HG03342 (cell line): ENCODE data around the gene CDC23.
"Not testable (repeated sequence)": the region's sequence is repeated elsewhere in the genome, so short reads cannot be mapped to it uniquely, and the experiment has no call there.

Source experiments
- ATAC-seq: cut with Tn5 transposase; IDR thresholded peaks from one replicate; pipeline ENCODE4 v1.9.1; 2021; ENCODE audit warnings: mild to moderate bottlenecking, moderate library complexity; ENCODE audit not compliant: unreplicated experiment

CDC23 gene

DNA sequence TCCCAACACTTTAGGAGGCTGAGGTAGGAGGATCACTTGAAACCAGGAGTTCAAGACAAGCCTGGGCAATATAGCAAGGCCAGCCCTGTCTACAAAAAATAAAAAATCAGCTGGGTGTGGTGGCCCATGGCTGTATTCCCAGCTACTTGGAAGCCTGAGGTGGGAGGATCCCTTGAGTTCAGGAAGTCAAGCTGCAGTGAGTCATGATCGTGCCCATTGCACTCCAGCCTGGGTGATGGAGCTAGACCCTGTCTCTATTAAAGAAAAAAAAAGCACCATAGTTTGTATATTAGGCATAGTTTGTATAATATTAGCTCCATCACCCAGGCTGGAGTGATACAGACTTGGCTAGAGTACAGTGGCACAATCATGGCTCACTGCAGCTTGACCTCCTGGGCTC is 64.3 kb downstream of the CDC23 start:
- ATAC-seq = no peak

DNA sequence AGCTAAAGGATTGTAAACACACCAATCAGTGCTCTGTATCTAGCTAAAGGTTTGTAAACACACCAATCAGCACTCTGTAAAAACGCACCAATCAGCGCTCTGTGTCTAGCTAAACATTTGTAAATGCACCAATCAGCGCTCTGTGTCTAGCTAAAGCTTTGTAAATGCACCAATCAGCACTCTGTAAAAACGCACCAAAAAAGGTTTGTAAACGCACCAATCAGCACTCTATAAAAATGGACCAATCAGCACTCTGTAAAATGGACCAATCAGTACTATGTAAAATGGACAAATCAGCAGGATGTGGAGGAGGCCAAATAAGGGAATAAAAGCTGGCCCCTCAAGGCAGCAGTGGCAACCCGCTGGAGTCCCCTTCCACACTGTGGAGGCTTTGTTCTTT is 69.5 kb downstream of the CDC23 start:
- not testable (repeated sequence) for ATAC-seq

DNA sequence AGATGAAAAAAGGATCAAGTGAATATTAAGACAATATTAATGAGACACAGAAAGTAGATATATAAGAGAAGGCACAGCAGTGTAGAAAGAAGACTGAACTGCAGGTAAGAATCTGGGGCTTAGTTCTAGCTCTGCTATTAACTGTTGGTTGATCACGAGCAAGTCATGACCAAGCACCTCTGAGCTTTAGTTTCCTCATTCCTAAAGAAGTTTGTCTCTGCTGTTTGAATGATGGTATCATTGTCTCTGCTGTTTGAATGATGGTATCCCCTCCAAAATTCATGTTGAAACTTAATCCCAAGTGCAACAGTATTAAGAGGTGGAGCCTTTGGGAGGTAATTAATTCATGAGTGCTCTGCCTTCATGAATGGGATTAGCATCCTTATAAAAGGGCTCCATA is 71.4 kb downstream of the CDC23 start:
- ATAC-seq = no peak

DNA sequence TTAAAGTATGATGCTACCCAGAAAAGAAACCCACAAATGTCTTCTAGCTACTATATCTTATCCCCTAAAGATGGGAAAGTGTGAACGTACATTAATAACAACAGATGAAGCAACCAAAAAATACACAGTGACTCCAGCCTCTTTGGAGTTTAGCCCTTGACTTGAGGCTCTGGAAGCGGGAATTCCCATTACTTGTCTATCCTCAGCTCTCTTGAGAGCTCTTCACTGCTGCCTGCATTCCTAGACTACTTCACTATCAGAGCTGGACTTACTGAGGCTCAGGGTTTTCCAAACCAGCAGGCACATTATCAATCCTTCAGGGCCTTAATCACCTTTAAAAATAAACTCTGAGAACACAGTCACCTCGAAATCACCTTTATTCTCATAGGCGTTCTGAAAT is 72.9 kb downstream of the CDC23 start:
- no peak for ATAC-seq

GRCh38 chr5:138139781-138140090 is 73.4 kb downstream of the CDC23 start:
- ATAC-seq = no peak

DNA sequence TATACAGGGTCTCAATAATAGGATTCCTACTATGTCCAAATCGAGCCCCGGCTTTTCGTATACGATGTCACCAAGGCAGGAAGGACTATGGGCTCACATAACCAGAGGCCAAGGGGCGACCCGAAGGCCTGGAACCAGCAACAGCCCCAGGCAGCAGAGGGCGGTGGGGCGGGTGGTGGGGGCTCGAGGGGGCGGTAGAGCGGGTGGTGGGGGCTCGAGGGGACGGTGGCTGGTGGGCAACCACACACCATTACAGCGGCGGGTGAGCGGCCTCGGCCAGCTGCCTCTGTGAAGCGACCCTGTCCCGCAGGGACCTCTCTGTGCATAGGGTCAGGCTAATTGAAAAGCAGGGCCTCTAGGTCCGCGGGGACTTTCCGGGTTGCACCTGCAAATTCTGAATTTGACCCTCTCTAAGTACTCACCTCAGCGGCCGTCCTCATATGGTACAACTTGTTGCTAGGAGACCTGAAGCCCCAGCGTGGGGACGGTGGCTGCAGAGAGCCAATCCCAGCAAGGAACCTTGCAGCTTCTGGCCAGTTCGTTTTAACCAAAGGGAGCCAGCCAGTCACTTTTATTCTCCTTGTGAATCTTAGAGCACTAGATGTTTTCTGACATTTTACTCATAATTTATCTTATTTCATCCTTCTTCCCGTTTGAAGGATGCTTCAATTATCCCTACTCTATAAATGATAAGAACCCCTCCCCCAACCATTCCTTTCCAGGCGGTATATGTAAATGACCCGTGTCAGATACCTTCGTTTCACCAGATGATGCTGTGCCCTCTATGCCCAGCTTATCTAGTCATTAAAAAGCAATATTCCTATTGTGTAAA is 74.0 kb downstream of the CDC23 start, which contains the start of gene NME5:
TSS of gene NME5 (minus strand) at position 480 of the 832 bp plus-strand sequence. CDS start 648 bp downstream, outside the sequence.
- no peak for ATAC-seq
